PFSK-1 (cell line): Measurements from ENCODE around the gene RAD9A.

ENCODE experiments used
- FOXP2 ChIP-seq: optimal IDR thresholded peaks from 2 replicates; pipeline ENCODE3; 2011; ENCODE audit warnings: borderline replicate concordance, control low read depth, inconsistent platforms; ENCODE audit not compliant: insufficient read depth; ENCODE audit errors: extremely low read length, extremely low read depth
- POLR2AphosphoS5 ChIP-seq: IDR thresholded peaks from 2 replicates; pipeline ENCODE4 v1.6.1; 2012; ENCODE audit warnings: low read depth, mild to moderate bottlenecking, control low read depth, low read length, moderate library complexity
- SIN3A ChIP-seq: IDR thresholded peaks from 2 replicates; pipeline ENCODE4 v1.6.1; 2012; ENCODE audit warnings: mild to moderate bottlenecking, low read length, moderate library complexity, borderline replicate concordance; ENCODE audit not compliant: insufficient read depth
- TAF1 ChIP-seq: IDR thresholded peaks from 2 replicates; pipeline ENCODE4 v1.6.1; 2012; ENCODE audit warnings: low read length, control low read depth, borderline replicate concordance; ENCODE audit not compliant: insufficient read depth
- TF ChIP-seq, protein P1 (sequence below), 2 experiments: IDR thresholded peaks; 2 replicates each; pipeline versions ENCODE4 v1.6.1 to v1.8.0; 2011 to 2012; ENCODE audit warnings: low read depth in 2 of 2, low read length in 2 of 2, control low read depth in 1 of 2, inconsistent platforms in 1 of 2, mild to moderate bottlenecking in 1 of 2, moderate library complexity in 1 of 2; ENCODE audit not compliant: insufficient read depth in 1 of 2

Gene RAD9A

DNA sequence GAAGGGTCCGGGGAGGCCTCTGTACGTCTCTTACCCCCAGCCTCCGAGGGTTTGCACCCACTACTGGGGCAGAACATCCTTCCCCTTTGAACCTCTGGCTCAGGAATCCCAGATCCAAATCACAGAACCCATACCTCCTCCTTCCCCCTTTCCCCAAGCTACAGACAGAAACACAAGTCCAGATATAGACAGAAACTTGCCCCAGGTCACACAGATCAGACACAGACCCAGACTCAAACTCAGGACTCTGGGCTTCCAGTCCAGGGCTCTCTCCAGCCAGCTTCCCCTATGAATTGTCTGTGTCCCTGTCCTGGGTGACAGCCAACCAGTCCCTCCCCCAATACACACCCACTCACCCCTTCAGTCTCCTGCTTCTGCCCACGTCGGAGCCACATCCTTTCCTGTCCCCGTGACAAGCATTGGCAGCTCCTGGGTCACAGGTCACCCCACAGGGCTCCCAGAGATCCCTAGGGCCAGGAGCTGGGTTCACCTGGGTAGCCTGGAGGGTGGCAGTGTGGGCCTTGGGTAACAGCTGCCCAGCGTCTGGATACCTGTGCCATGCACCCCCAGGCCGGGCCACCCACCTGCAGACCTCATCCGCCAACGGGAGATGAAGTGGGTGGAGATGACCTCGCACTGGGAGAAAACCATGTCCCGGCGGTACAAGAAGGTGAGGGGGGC is 12.9 kb downstream of the RAD9A start:
- TF ChIP-seq FOXP2 (no peak), POLR2AphosphoS5 (no peak), TAF1 (no peak), SIN3A (no peak)
- TF ChIP-seq, protein P1, sequence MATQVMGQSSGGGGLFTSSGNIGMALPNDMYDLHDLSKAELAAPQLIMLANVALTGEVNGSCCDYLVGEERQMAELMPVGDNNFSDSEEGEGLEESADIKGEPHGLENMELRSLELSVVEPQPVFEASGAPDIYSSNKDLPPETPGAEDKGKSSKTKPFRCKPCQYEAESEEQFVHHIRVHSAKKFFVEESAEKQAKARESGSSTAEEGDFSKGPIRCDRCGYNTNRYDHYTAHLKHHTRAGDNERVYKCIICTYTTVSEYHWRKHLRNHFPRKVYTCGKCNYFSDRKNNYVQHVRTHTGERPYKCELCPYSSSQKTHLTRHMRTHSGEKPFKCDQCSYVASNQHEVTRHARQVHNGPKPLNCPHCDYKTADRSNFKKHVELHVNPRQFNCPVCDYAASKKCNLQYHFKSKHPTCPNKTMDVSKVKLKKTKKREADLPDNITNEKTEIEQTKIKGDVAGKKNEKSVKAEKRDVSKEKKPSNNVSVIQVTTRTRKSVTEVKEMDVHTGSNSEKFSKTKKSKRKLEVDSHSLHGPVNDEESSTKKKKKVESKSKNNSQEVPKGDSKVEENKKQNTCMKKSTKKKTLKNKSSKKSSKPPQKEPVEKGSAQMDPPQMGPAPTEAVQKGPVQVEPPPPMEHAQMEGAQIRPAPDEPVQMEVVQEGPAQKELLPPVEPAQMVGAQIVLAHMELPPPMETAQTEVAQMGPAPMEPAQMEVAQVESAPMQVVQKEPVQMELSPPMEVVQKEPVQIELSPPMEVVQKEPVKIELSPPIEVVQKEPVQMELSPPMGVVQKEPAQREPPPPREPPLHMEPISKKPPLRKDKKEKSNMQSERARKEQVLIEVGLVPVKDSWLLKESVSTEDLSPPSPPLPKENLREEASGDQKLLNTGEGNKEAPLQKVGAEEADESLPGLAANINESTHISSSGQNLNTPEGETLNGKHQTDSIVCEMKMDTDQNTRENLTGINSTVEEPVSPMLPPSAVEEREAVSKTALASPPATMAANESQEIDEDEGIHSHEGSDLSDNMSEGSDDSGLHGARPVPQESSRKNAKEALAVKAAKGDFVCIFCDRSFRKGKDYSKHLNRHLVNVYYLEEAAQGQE (IDR thresholded peaks at IDR 0.05; ENCODE audit: insufficient read depth in 1 of 2, low read depth in 2 of 2, low read length in 2 of 2) = no peak

DNA sequence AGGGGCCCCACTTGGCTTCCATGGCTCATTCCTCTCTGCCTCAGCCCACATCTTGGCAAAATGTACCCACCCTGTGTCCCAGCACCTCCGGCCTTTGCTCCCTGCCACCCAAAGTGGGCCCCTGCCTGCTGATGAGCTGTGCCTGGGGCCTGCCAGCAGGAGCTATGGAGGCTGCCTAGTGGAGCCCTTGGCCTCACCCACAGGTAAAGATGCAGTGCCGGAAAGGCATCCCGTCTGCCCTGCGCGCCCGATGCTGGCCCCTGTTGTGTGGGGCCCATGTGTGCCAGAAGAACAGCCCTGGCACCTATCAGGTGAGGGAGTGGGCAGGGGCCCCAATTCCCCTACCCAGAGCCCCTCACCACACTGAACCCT is 13.4 kb downstream of the RAD9A start:
- TF ChIP-seq, protein P1 (IDR thresholded peaks at IDR 0.05; ENCODE audit: insufficient read depth in 1 of 2, low read depth in 2 of 2, low read length in 2 of 2) = no peak
- TF ChIP-seq SIN3A (no peak), TAF1 (no peak), FOXP2 (no peak), POLR2AphosphoS5 (no peak)

DNA sequence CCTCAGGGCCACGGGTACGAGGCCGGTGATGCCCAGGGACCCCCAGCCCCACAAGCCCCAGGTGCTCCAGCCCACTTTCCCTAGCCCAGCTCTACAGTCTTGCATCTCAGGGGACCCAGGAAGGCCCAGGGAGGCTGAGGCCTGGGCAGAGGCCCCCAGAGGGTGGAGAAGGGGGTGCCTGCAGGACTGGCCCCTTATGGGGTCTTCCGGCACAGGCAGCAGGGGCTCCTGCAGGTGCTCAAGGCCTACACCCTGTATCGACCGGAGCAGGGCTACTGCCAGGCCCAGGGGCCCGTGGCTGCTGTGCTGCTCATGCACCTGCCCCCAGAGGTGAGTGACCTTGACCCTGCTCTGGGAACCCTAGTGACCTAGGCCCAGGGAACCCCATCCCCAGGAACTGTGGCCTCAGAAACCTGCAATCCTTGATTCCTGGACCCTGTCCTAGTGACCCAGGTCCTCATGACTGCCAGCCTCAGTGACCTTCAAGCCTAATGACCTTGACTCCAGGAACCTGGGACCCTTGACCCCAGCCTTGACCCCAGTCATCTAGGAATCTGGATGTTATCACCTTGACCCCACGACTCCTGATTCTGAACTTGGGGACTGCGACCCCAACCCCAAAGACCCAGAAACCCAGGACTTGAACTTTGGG is 14.0 kb downstream of the RAD9A start:
- TF ChIP-seq SIN3A (no peak), POLR2AphosphoS5 (no peak), FOXP2 (no peak), TAF1 (no peak)
- TF ChIP-seq, protein P1 (IDR thresholded peaks at IDR 0.05; ENCODE audit: insufficient read depth in 1 of 2, low read depth in 2 of 2, low read length in 2 of 2) = no peak

DNA sequence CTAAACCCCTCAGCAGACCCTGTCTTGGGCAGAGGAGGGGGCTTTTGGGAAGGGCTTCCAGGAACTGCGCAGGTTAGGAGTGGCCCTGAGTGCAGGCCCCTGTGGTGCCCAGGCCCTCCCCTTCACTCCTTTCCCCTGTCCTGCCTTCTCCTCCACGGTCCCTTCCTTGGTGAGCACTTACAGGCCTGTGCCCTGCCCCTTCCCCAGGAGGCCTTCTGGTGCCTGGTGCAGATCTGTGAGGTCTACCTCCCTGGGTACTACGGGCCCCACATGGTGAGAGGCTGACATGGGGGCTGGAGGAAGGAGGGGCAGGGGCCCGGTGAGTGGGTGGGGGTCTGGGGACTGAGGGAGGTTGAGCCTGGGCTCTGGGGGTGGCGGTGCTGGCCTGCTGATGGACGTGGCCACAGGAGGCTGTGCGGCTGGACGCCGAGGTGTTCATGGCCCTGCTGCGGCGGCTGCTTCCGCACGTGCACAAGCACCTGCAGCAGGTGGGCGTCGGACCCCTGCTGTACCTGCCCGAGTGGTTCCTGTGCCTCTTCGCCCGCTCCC is 14.7 kb downstream of the RAD9A start:
- TF ChIP-seq, protein P1 (IDR thresholded peaks at IDR 0.05; ENCODE audit: insufficient read depth in 1 of 2, low read depth in 2 of 2, low read length in 2 of 2) = no peak
- TF ChIP-seq FOXP2 = no peak
- no peak for TF ChIP-seq SIN3A
- no peak for TF ChIP-seq TAF1
- TF ChIP-seq POLR2AphosphoS5 = no peak
